ENCODE measurements around the gene NLRP8. TPM values are rescaled to one million over a fixed set of nuclear protein-coding genes. Genes with fewer than 3 reads are reported as not detected.

The NLRP8 gene
- total RNA-seq, 4 donors from 2014 or later, result not detected

- no peaks in the 10 kb centered on the region for H3K27me3 ChIP-seq
- H3K4me3 ChIP-seq, result no peak overlapping the region
- H3K4me1 ChIP-seq, result no peaks in the 10 kb centered on the region
- WGBS, result 85% methylated on average over 6 of the region's 6 CpGs
- TF ChIP-seq EP300 (IDR thresholded peaks at IDR 0.05) (no peak), POLR2A (IDR thresholded peaks at IDR 0.05; ENCODE audit: low read depth) (no peak), CTCF (IDR thresholded peaks at IDR 0.05) (no peak), POLR2AphosphoS5 (IDR thresholded peaks at IDR 0.05) (no peak)
- DNase-seq (ENCODE audit: extremely low spot score), result no peak
- H3K36me3 ChIP-seq, result no peaks in the 10 kb centered on the region
- intact Hi-C loops (cut with DNase I), result no loop called here
- H3K27ac ChIP-seq (replicated peaks in 1 of 4), result no peak overlapping the region
- H3K9me3 ChIP-seq, result no peaks in the 10 kb centered on the region
Measured at GRCh38 chr19:55959996-55960675, 12.5 kb downstream of the NLRP8 start.

GRCh38 chr19:55962186-55962585, 14.6 kb downstream of the NLRP8 start:
- intact Hi-C loops (cut with DNase I), result no loop called here
- Histone ChIP-seq H3K27ac (replicated peaks in 1 of 4) (no peak overlapping the region), H3K36me3 (no peaks in the 10 kb centered on the region), H3K9me3 (no peaks in the 10 kb centered on the region), H3K4me3 (no peak overlapping the region), H3K4me1 (no peaks in the 10 kb centered on the region), H3K27me3 (no peaks in the 10 kb centered on the region)
- no peak for DNase-seq (ENCODE audit: extremely low spot score)
- 86% methylated on average over 10 of the region's 10 CpGs for WGBS
- TF ChIP-seq POLR2A (IDR thresholded peaks at IDR 0.05; ENCODE audit: low read depth), result no peak
- TF ChIP-seq POLR2AphosphoS5 (IDR thresholded peaks at IDR 0.05), result no peak
- TF ChIP-seq CTCF (IDR thresholded peaks at IDR 0.05), result no peak
- no peak for TF ChIP-seq EP300 (IDR thresholded peaks at IDR 0.05)

GRCh38 chr19:55973982-55974381, 26.4 kb downstream of the NLRP8 start:
- Histone ChIP-seq H3K36me3 (no peaks in the 10 kb centered on the region), H3K9me3 (peaks cover 0 to 23% (median 10%) of the 10 kb centered on the region in 4 donors), H3K4me1 (no peaks in the 10 kb centered on the region), H3K27me3 (peaks cover 0 to 12% (median 0%) of the 10 kb centered on the region in 4 donors), H3K4me3 (no peak overlapping the region), H3K27ac (replicated peaks in 1 of 4) (no peak overlapping the region)
- WGBS, result 44% methylated on average over 3 of the region's 3 CpGs
- no peak for TF ChIP-seq POLR2AphosphoS5 (IDR thresholded peaks at IDR 0.05)
- TF ChIP-seq EP300 (IDR thresholded peaks at IDR 0.05), result no peak
- no peak for TF ChIP-seq POLR2A (IDR thresholded peaks at IDR 0.05; ENCODE audit: low read depth)
- TF ChIP-seq CTCF (IDR thresholded peaks at IDR 0.05), result no peak
- intact Hi-C loops (cut with DNase I), result no loop called here
- no peak for DNase-seq (ENCODE audit: extremely low spot score)

- WGBS, result 72% methylated on average over 9 of the region's 9 CpGs
- TF ChIP-seq EP300 (IDR thresholded peaks at IDR 0.05) (no peak), POLR2AphosphoS5 (IDR thresholded peaks at IDR 0.05) (no peak), POLR2A (IDR thresholded peaks at IDR 0.05; ENCODE audit: low read depth) (no peak), CTCF (IDR thresholded peaks at IDR 0.05) (no peak)
Measured at GRCh38 chr19:55980415-55980814, 32.8 kb downstream of the NLRP8 start.

GRCh38 chr19:55985254-55985653, 37.6 kb downstream of the NLRP8 start:
- 72% methylated on average over 1 of the region's 1 CpG for WGBS
- no peak for DNase-seq (ENCODE audit: extremely low spot score)
- intact Hi-C loops (cut with DNase I), result no loop called here
- TF ChIP-seq POLR2AphosphoS5 (IDR thresholded peaks at IDR 0.05), result no peak
- no peak for TF ChIP-seq EP300 (IDR thresholded peaks at IDR 0.05)
- TF ChIP-seq POLR2A (IDR thresholded peaks at IDR 0.05; ENCODE audit: low read depth), result no peak
- no peak for TF ChIP-seq CTCF (IDR thresholded peaks at IDR 0.05)
- Histone ChIP-seq H3K4me1 (no peaks in the 10 kb centered on the region), H3K4me3 (no peak overlapping the region), H3K27me3 (peaks cover 0 to 16% (median 0%) of the 10 kb centered on the region in 4 donors), H3K9me3 (no peaks in the 10 kb centered on the region), H3K27ac (replicated peaks in 1 of 4) (no peak overlapping the region), H3K36me3 (no peaks in the 10 kb centered on the region)

More at GRCh38 chr19:55980415-55980814, 32.8 kb downstream of the NLRP8 start:
- Histone ChIP-seq H3K4me1 (no peaks in the 10 kb centered on the region), H3K4me3 (no peak overlapping the region), H3K9me3 (peaks cover 0 to 15% (median 12%) of the 10 kb centered on the region in 4 donors), H3K27me3 (peaks cover 0 to 15% (median 0%) of the 10 kb centered on the region in 4 donors), H3K27ac (replicated peaks in 1 of 4) (no peak overlapping the region), H3K36me3 (no peaks in the 10 kb centered on the region)
- DNase-seq (ENCODE audit: extremely low spot score), result no peak
- intact Hi-C loops (cut with DNase I), result no loop called here

Data from esophagus muscularis mucosa (tissue), 4 donors.